HG03571 (cell line): Measurements from ENCODE around the gene C6orf89.
"Not testable (repeated sequence)": the region's sequence is repeated elsewhere in the genome, so short reads cannot be mapped to it uniquely, and the experiment has no call there.

ENCODE experiments used
- ATAC-seq: cut with Tn5 transposase; IDR thresholded peaks from one replicate; pipeline ENCODE4 v1.9.1; 2021; ENCODE audit not compliant: unreplicated experiment

Gene C6orf89

DNA sequence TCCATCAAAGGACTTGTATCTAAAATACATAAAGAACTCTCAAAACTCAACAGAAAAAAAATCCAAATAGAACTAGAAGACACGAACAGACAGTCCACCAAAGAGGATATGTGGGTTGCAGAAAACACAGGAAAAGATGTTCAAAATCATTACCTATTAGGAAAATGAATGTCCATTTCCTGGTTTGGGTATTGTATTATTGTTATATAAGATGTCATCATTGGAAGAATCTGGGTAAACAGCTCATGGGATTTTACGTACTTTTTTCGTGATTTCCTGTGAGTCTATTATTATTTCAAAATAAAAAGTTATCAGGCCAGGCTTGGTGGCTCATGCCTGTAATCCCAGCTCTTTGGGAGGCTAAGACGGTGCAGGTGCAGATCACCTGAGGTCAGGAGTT lies 59.5 kb downstream of the C6orf89 start:
- no peak for ATAC-seq

DNA sequence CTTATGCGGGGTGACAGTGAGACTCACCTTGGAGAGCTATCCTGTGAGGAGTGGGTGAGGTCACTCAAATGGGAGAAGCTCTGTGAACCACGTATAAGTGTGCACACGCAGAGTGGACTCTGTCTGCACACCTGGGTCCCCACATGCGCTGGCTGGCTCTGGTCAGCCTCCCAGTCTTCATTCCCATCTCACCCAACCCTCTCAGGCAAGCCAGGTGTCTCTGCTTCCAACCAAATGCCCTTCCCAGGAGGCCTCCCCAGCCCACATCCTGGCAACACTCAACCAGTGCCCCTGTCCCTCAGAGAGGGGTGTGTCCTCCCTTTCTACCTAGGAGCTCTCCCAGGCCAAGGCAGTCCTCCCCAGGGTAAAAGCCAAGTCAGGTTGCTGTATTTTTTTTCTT lies 60.8 kb downstream of the C6orf89 start:
- ATAC-seq, result no peak

GRCh38 chr6:36947570-36948351 lies 62.0 kb downstream of the C6orf89 start:
- ATAC-seq, result no peak

DNA sequence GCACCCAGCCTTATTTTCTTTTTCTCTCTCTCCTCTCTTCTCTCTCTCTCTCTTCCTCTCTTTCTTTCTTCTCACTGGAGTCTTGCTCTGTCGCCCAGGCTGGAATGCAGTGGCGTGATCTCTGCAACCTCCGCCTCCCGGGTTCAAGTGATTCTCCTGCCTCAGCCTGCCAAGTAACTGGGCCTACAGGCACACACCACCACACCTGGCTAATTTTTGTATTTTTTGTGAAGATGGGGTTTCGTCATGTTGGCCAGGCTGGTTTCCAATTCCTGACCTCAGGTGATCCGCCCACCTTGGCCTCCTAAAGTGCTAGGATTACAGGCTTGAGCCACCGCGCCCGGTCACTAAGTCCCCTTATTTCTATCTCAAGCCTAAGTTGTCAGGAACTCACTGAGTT lies 63.3 kb downstream of the C6orf89 start:
- not testable (repeated sequence) for ATAC-seq

DNA sequence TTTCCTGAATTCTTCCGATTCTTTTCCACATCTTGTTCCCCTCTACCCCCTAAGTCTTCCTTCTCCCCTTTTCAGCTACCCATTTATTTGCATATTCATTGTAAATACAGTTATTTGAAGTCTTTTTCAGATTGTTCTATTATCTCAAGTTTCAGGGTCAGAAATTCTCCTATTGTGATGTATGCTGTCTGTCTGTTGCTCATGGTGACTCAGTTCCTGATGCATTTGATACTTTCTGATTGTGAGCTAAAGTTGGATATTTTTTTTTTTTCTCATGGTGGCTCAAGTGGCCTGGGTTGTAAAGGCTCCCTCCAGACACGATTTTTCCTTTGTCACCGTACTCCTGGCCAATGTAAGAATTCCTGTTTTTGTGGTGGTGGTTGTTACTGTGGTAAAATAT lies 63.9 kb downstream of the C6orf89 start:
- no peak for ATAC-seq

DNA sequence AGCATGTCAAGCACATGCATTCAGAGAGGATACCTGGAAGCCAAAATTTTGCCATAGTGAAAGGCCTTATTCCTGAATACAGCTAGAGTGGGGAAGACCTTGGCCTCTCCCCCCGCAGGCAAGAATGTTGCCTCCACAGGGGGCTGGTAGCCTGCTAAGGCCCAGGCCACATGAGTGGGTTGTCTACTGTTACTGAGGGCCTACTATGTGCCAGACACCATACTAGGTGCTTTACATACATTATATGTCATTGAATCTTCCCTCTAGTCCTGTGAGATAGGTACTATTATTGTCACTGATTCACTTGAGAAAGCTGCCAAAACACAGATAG lies 68.1 kb downstream of the C6orf89 start:
- ATAC-seq, result no peak

DNA sequence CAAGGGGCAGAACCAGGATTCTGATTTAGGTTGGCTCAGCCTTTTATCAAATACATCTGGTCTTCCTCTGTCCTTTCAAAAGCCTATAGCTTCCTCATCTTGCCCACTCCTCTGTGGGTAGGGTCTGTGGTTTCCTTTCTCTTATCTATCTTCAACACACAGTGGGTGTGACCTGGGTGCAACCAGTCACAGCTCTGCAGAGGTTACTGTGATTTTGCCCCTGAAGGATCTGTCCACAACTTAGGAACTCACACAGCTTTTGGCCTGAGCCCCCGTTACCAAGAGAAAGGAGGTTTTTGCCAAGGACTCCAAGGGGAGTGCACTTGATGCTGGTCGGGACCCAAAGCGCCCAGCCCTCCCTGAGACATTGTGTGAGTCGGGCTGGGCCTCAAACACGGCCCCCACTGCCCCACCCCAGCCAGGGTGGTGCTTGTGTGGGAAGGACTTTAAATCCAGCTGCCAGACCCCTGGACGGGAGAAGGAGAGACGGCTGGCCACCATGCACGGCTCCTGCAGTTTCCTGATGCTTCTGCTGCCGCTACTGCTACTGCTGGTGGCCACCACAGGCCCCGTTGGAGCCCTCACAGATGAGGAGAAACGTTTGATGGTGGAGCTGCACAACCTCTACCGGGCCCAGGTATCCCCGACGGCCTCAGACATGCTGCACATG lies 68.6 kb downstream of the C6orf89 start, which contains the start of gene PI16:
PI16 (plus strand) TSS at position 477 of the 670 bp plus-strand sequence; CDS start at position 500, 23 bp downstream.
- ATAC-seq, result no peak

GRCh38 chr6:36955136-36955535 lies 69.4 kb downstream of the C6orf89 start:
- no peak for ATAC-seq

GRCh38 chr6:36955671-36956445 lies 70.1 kb downstream of the C6orf89 start:
- ATAC-seq, result no peak

DNA sequence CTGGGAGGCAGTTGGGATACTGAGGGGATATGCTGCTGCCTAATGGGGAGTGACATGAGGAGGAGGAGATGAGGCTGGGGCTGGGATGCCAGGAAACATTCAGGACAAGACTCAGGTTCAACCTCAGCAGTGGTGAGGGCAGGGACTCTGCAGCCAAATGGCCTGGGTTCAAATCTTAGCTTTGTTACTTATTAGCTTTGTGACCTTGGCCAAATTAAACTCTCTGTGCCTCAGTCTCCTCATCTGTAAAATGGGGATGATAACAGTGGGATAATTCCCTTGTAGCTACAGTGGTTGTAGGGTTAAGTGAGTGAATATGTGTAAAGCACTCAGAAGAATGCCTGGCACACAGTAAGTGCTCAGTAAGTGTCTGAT lies 70.7 kb downstream of the C6orf89 start:
- ATAC-seq, result no peak

DNA sequence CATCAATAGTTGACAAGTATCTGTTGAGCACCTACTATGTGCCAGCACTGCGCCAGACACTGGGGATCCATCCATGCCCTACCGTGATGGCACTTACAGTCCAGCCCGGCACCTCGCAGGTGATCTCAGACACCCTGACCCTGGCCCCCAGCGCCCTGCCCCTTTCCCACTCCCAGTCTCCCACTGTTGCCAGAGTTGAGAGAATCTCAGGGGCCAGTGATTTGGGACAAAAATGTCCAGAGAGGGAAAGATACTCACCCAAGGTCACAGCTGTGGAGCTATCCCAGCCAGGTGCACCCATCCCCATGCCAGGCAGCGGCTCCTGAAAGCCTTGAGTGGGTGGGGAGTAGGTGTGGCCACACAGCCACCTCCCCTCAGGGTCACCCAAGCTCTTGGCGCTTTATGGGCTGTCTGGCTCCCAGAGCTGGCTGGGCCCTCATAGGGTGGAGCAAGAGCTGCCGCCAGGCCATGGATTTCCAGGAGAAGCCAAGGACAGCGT lies 72.1 kb downstream of the C6orf89 start:
- no peak for ATAC-seq

DNA sequence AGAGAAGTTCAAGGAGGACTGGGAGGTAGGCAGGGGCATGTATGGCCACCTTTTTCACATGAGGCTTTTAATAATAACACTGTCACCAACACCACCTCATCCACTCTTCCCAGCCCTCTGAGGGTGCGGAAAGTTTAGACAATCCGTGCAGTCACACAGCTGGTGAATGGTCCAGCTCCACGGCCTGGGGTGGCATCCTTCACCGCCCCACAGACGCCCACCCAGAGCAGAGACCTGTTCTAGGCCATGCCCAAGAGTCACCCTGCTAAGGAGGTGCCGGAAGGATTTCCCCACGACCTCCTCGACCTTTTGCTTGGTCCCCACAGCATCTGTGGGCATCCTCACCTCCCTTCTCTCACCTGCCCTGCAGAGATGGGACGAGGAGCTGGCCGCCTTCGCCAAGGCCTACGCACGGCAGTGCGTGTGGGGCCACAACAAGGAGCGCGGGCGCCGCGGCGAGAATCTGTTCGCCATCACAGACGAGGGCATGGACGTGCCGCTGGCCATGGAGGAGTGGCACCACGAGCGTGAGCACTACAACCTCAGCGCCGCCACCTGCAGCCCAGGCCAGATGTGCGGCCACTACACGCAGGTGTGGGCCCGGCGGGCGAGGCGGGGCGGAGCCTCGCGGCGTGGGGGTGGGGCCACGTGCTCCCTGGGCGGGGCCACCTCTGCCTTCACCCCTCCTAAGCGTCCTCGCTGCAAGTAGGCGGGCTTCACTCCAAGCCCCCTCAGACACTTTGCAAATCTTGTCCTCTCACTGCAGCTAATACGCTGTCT lies 73.2 kb downstream of the C6orf89 start:
- ATAC-seq, result no peak

DNA sequence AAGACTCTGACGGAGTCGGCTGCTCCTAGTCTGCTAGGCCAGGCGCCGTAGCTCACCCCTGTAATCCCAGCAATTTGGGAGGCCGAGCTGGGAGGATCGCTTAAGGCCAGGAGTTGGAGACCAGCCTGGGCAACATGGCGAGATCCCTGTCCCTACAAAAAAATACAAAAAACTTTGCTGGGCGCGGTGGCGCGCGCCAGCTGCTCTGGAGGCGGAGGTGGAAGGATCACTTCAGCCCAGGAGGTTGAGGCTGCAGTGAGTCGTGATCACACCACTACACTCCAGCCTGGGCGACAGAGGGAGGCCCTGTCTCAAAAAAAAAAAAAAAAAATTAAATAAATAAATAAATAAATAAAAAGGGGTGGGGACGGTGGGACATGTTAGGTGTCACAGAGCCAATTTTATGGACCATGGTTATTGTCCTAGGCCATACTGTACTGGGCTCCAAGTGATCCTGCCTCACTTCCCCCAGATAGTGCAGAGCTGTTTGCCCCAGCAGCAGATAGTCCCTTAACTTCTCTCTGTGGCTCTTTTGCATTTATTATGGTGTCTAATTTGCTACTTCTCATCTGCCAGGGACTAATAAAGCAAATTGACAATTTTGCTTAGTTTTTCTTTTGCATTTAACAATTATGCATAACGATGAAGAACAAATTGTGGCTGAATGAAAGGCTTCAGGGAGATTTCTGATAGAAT lies 74.0 kb downstream of the C6orf89 start:
- ATAC-seq, result no peak

DNA sequence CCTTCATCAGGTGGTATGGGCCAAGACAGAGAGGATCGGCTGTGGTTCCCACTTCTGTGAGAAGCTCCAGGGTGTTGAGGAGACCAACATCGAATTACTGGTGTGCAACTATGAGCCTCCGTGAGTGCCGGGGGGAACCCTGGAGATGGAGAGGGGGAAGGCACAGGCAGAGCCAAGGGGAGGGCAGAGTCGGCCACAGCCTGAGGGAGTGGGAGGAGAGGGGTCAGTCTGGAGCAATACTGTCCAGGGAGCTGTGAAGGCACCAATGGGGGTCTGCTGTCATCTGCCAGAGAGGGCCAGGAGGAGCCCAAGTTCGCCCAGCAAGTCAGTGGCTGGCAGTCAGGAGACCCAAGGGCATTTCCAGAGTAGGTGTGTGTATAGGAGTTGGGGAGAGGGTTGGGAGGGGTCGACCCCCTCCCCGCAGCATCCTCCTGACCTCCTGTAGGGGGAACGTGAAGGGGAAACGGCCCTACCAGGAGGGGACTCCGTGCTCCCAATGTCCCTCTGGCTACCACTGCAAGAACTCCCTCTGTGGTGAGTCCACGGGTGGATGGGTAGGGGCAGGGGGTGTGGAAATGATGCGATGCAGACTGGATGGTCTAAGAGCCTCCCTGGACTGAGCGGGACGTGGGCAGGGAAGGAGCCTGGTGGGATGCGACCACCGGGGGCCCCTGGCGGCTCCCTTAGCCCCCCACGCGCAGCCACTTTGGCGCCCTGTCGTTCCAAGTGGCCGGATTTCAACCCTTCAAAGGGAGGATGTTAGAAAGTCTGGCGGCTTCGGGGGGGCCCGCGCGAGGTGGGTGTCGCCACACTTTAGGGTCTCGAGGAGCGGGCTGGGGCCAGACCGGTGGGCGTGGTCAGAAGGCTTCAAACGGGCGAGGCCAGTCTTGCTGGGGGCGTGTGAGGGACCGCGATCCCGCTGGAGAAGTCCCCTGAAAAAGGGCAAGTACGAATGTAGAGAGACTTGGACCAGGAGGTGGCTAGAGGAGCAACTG lies 76.0 kb downstream of the C6orf89 start:
- ATAC-seq, result no peak

- no peak for ATAC-seq
These were observed 77.1 kb downstream of the C6orf89 start for GRCh38 chr6:36962874-36963273.

DNA sequence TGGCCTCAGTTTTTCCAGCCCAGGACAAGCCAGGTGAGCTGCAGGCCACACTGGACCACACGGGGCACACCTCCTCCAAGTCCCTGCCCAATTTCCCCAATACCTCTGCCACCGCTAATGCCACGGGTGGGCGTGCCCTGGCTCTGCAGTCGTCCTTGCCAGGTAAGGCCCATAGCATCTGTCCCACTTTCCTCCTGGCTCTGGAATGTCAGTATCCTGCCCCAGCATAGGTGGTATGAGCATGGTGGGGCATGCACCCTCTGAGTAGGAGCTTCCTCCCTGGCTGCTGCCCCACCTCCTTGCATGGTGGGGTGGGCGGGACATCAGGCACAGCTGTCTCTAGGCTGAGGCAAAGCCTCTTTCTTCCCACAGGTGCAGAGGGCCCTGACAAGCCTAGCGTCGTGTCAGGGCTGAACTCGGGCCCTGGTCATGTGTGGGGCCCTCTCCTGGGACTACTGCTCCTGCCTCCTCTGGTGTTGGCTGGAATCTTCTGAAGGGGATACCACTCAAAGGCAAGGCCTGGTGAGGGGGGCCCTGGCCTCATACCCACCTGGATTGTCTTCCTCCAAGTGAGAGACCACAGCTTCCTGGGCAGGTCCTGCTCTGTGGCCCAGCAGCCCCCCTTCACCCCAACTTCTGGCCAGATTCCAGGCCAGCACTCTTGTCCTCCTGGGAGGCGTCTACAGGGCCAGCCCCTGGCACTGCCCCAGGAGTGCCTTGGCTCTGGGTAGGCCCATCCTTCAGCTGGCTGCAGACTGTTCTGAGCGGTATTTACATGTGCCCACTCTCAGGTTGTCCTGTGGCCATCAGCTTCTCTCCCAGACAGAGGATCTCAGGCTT lies 77.9 kb downstream of the C6orf89 start:
- no peak for ATAC-seq

GRCh38 chr6:36964349-36964748 lies 78.6 kb downstream of the C6orf89 start:
- no peak for ATAC-seq

DNA sequence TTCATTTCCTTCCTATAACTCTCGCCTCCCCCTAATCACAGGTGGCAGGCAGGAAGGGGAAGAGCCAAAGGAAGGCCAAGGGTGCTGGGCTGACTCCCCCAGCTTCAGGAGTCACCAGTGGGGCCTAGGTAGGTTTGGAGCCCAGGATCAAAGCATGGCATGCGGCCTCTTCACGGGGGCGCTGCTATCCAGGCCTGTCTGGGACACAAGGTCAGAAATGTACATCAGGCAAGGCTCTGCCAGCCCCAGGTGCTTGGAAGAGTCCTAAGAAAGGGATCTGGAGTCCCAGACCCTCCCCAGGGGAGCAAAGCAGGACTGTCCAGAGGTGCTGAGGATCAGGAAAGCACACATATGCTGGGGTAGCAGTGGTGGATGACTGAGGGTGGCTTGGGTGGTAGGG lies 79.2 kb downstream of the C6orf89 start:
- no peak for ATAC-seq
